ENCODE data around the gene ELOA.
"Not testable (repeated sequence)": the region's sequence is repeated elsewhere in the genome, so short reads cannot be mapped to it uniquely, and the experiment has no call there.

The ELOA gene

DNA sequence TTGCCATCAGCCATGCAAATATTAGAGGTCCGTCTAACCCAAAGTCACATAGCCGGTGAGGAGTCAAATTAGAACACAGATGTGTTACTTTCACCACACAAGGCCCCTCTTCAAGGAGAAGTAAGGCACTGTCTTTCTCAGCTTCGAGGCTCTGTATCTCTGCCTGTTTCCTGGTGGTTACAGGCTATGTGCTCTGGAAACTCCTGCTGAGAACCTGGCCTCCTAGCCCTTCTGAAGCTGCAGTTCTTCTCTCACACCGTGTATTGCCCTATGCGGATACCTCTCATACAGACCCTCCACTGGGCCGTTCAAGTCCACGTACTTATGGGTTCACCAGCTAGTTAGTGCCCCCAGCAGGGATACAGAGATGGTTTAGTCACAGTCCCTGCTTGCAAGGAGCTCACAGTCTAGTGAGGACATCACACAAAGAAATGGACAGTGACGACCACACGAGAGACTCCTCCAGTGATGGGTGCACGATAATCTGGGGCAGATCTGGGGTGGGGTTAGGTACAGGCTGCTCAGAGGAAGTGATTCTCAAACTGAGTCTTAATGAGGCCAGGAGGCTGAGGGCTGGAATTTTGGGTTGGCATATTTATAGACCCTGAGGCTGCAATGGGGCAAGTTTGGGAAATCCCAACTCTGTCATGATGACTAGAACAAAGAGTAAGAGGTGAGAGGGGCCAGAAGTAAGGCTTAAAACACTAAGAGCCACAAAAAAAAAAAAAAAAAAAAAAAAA, 22.8 kb upstream of the ELOA start:
- CTCF ChIA-PET = interaction anchor here (1.2 kb wide), 1 partner anchor 90 kb away, joined by 3 read pairs; no protein-coding TSS in a partner anchor
- Mint-ChIP-seq H3K36me3 (no peaks in the 10 kb centered on the region), H3K9me3 (no peaks in the 10 kb centered on the region), H3K27ac (no peak overlapping the region), H3K27me3 (no peaks in the 10 kb centered on the region), H3K4me3 (no peak overlapping the region), H3K4me1 (no peaks in the 10 kb centered on the region)
- no peak for DNase-seq

DNA sequence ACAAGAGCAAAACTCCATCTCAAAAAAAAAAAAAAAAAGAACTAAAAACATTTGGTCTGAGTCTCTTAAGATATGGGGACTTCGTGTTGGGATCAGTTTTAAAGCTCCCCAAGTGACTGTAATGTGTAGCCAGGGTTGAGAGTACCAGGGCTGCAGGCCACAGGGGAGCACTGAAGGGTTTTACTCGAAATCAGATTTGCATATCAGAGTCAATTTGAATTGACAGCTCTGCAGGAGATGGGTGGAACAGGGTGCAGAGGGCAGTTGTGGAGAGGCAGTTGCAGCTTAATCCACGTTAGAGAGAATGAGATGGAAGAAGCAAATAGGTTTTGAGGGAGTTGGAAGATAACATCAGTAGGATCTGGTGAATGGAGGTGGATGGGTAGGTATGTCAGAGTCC, 20.6 kb upstream of the ELOA start:
- H3K27ac Mint-ChIP-seq = no peak overlapping the region
- no peaks in the 10 kb centered on the region for H3K9me3 Mint-ChIP-seq
- no peaks in the 10 kb centered on the region for H3K36me3 Mint-ChIP-seq
- CTCF ChIA-PET = no interaction called here
- H3K27me3 Mint-ChIP-seq = no peaks in the 10 kb centered on the region
- H3K4me1 Mint-ChIP-seq = no peaks in the 10 kb centered on the region
- no peak for DNase-seq
- H3K4me3 Mint-ChIP-seq = no peak overlapping the region

- Mint-ChIP-seq H3K27me3 (no peaks in the 10 kb centered on the region), H3K27ac (no peak overlapping the region), H3K4me3 (no peak overlapping the region), H3K9me3 (no peaks in the 10 kb centered on the region), H3K4me1 (no peaks in the 10 kb centered on the region), H3K36me3 (no peaks in the 10 kb centered on the region)
- CTCF ChIA-PET = no interaction called here
- no peak for DNase-seq
These were observed 16.6 kb upstream of the ELOA start for GRCh38 chr1:23726686-23727085.

- Mint-ChIP-seq H3K4me1 (no peaks in the 10 kb centered on the region), H3K4me3 (no peak overlapping the region), H3K27me3 (no peaks in the 10 kb centered on the region), H3K36me3 (no peaks in the 10 kb centered on the region), H3K27ac (no peak overlapping the region), H3K9me3 (no peaks in the 10 kb centered on the region)
- CTCF ChIA-PET = no interaction called here
- no peak for DNase-seq
These were observed 15.9 kb upstream of the ELOA start for GRCh38 chr1:23727362-23727811.

GRCh38 chr1:23732363-23733224, 10.7 kb upstream of the ELOA start:
- no peak overlapping the region for H3K4me3 Mint-ChIP-seq
- H3K27me3 Mint-ChIP-seq = no peaks in the 10 kb centered on the region
- no peak overlapping the region for H3K27ac Mint-ChIP-seq
- H3K36me3 Mint-ChIP-seq = no peaks in the 10 kb centered on the region
- DNase-seq = no peak
- no peaks in the 10 kb centered on the region for H3K9me3 Mint-ChIP-seq
- no peaks in the 10 kb centered on the region for H3K4me1 Mint-ChIP-seq
- CTCF ChIA-PET = no interaction called here

DNA sequence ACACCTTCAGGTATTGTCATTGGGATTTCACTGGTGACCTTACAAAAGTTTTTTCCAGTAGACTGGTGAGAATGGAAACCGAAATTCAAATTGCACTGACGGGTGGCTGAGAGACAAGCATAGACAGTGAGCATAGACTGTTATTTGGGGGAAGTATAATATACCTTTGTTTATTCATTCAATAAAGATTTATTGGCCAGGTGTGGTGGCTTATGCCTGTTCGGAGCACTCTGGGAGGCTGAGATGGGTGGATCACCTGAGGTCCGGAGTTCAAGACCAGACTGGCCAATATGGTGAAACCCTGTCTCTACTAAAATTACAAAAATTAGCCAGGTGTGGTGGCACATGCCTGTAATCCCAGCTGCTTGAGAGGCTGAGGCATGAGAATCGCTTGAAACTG, 10.0 kb upstream of the ELOA start:
- H3K9me3 Mint-ChIP-seq, H3K36me3 Mint-ChIP-seq, CTCF ChIA-PET, H3K27me3 Mint-ChIP-seq, H3K4me3 Mint-ChIP-seq, H3K4me1 Mint-ChIP-seq, DNase-seq, H3K27ac Mint-ChIP-seq: not testable (repeated sequence)

- H3K27me3 Mint-ChIP-seq = no peaks in the 10 kb centered on the region
- CTCF ChIA-PET = interaction anchor here (0.6 kb wide), 1 partner anchor 213 kb away, joined by 4 read pairs; no protein-coding TSS in a partner anchor
- H3K4me1 Mint-ChIP-seq = no peaks in the 10 kb centered on the region
- no peak overlapping the region for H3K27ac Mint-ChIP-seq
- H3K9me3 Mint-ChIP-seq = no peaks in the 10 kb centered on the region
- no peaks in the 10 kb centered on the region for H3K36me3 Mint-ChIP-seq
- DNase-seq = no peak
- no peak overlapping the region for H3K4me3 Mint-ChIP-seq
These were observed 6.7 kb upstream of the ELOA start for GRCh38 chr1:23736437-23737134.

DNA sequence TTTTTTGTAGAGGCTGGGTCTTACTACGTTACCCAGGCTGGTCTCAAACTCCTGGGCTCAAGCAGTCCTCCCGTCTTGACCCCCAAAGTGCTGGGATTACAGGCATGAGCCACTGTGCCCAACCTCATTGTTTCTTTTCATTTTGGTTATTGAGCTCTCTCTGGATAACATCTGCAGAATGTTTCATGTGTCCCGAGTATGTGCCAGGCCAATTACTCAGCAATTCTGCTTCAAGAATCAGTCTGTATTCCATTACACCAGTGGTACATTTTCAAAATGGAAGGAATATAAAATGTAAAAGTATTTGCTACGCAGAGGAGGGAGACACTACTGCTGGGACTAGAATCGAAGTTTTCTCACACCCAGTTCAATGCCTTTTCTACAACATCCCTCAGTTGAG, 1.7 kb upstream of the ELOA start:
- Mint-ChIP-seq H3K9me3 (no peaks in the 10 kb centered on the region), H3K27me3 (no peaks in the 10 kb centered on the region), H3K4me3 (peak overlapping the region; percentile 87), H3K27ac (no peak overlapping the region), H3K4me1 (peaks cover 29% of the 10 kb centered on the region), H3K36me3 (peaks cover 14% of the 10 kb centered on the region)
- no peak for DNase-seq
- CTCF ChIA-PET = no interaction called here

DNA sequence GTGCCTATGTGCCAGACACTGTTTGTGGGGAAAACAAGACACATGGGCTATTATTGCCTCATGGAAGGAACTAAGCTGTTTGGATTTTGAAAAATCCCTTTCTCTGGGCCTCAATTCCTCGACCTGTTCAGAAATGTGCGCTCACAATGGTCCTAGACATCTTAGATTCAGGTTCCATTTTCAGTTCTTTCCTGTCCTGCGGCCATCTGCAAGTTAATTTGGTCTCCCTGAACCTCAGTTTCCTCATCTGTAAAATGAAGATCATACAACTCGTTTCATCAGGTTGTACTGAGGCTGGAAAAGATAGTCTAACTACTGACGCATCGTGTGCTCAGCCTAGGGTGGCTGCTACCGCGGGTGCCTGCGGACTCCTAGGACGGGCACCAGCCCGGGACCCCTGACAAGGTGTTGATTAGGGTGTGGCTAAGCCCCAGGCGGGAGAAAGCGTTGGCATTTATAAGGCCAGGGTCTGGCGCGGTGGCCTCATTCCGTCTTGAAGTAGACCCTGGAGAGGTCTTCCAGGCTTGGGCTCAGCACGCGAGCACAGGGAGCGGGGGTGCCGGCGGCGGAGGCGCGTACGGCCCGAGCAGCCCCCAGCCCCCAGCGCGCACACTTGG, 493 bp upstream of the ELOA start:
- H3K9me3 Mint-ChIP-seq = no peaks in the 10 kb centered on the region
- peak overlapping the region; percentile 90 for H3K27ac Mint-ChIP-seq
- peaks cover 20% of the 10 kb centered on the region for H3K36me3 Mint-ChIP-seq
- no peak for DNase-seq
- peak overlapping the region; percentile 87 for H3K4me3 Mint-ChIP-seq
- H3K27me3 Mint-ChIP-seq = no peaks in the 10 kb centered on the region
- H3K4me1 Mint-ChIP-seq = peaks cover 40% of the 10 kb centered on the region
- CTCF ChIA-PET = interaction anchor here (0.5 to 1.9 kb wide), 2 partner anchors 51 to 70 kb away, joined by 5 to 7 read pairs; partner anchors contain the start of gene RPL11

GRCh38 chr1:23745515-23745914, 2.2 kb downstream of the ELOA start:
- no peaks in the 10 kb centered on the region for H3K9me3 Mint-ChIP-seq
- peaks cover 29% of the 10 kb centered on the region for H3K36me3 Mint-ChIP-seq
- no peak for DNase-seq
- CTCF ChIA-PET = interaction anchor here (0.7 to 1.8 kb wide), 4 partner anchors 53 to 360 kb away, joined by 3 to 6 read pairs (median 3); no protein-coding TSS in a partner anchor
- peaks cover 50% of the 10 kb centered on the region for H3K4me1 Mint-ChIP-seq
- H3K27ac Mint-ChIP-seq = peak overlapping the region; percentile 93
- no peaks in the 10 kb centered on the region for H3K27me3 Mint-ChIP-seq
- H3K4me3 Mint-ChIP-seq = peak overlapping the region; percentile 56

DNA sequence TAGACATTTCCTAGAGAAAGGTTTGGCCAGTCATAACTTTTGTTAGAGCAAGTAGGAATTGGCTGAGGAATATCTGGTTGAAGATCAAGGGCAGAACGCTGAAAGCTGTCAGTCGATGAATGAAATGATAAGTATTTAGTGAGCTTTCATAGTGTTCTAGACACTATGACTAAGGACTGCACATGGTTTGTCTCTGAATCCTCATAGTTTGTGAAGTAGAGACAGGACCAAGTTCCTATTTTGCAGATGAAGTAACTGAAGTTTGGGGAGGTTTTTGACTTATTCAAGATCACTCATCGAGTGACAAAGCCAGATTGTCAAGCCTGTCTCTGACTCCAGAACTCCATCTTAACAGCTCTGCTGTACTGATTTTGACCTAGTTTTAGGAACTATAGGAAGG, 4.7 kb downstream of the ELOA start:
- Mint-ChIP-seq H3K27me3 (no peaks in the 10 kb centered on the region), H3K9me3 (no peaks in the 10 kb centered on the region), H3K4me3 (no peak overlapping the region), H3K4me1 (peaks cover 38% of the 10 kb centered on the region), H3K27ac (no peak overlapping the region), H3K36me3 (peaks cover 44% of the 10 kb centered on the region)
- CTCF ChIA-PET = interaction anchor here (1.1 kb wide), 1 partner anchor 24 kb away, joined by 6 read pairs; no protein-coding TSS in a partner anchor
- no peak for DNase-seq

- H3K27ac Mint-ChIP-seq = no peak overlapping the region
- no peak overlapping the region for H3K4me3 Mint-ChIP-seq
- H3K9me3 Mint-ChIP-seq = no peaks in the 10 kb centered on the region
- peaks cover 57% of the 10 kb centered on the region for H3K36me3 Mint-ChIP-seq
- peaks cover 22% of the 10 kb centered on the region for H3K4me1 Mint-ChIP-seq
- H3K27me3 Mint-ChIP-seq = no peaks in the 10 kb centered on the region
- peak; percentile 61 for DNase-seq
- CTCF ChIA-PET = interaction anchor here (1.2 to 2.1 kb wide), 3 partner anchors 21 to 114 kb away, joined by 4 to 8 read pairs (median 4); no protein-coding TSS in a partner anchor
These were observed 8.0 kb downstream of the ELOA start for GRCh38 chr1:23751050-23751814.

DNA sequence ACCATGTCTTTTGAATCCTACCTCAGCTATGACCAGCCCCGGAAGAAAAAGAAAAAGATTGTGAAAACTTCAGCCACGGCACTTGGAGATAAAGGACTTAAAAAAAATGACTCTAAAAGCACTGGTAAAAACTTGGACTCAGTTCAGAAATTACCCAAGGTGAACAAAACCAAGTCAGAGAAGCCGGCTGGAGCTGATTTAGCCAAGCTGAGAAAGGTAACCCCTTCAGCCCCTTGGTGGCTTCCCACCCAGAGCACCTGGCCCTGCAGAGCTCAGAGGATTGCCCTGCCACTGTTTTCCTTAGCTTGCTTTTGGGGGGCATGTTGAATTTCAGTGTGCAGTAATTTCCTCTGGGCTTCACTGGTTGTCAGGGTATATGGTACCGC, 8.5 kb downstream of the ELOA start:
- no peak overlapping the region for H3K27ac Mint-ChIP-seq
- no peaks in the 10 kb centered on the region for H3K9me3 Mint-ChIP-seq
- no peak for DNase-seq
- CTCF ChIA-PET = interaction anchor here (1.2 to 2.1 kb wide), 3 partner anchors 20 to 114 kb away, joined by 4 to 8 read pairs (median 4); no protein-coding TSS in a partner anchor
- peaks cover 58% of the 10 kb centered on the region for H3K36me3 Mint-ChIP-seq
- no peaks in the 10 kb centered on the region for H3K27me3 Mint-ChIP-seq
- H3K4me1 Mint-ChIP-seq = peaks cover 18% of the 10 kb centered on the region
- H3K4me3 Mint-ChIP-seq = no peak overlapping the region
